Activated naive CD4-positive, alpha-beta T cell treated with anti-CD3 and anti-CD28 coated beads, Interleukin-2, amount 10 ng/mL, durations not matched to agents 7 days and 5 days (primary cell): ENCODE measurements around the gene SF1.

Experiments used
- CTCF ChIA-PET: fragments of 350-600 bp; sonication (Branson Sonifier 250); formaldehyde crosslinking; loops from one replicate; lab custom pipeline; 2021; ENCODE audit warnings: antibody characterized with exemption; lab: Charles Lee
- DNase-seq: peaks from one replicate; pipeline ENCODE4 v3.0.0-alpha.2; 2020
- H3K27ac Mint-ChIP-seq: one replicate; pipeline ENCODE4 v1.8.0; 2021; ENCODE audit warnings: mild to moderate bottlenecking, moderate library complexity, mixed read lengths
- H3K27me3 Mint-ChIP-seq: one replicate; pipeline ENCODE4 v1.8.0; 2021; ENCODE audit warnings: mild to moderate bottlenecking, mixed read lengths
- H3K36me3 Mint-ChIP-seq: one replicate; pipeline ENCODE4 v1.8.0; 2021; ENCODE audit warnings: mixed read lengths
- H3K4me1 Mint-ChIP-seq: one replicate; pipeline ENCODE4 v1.8.0; 2021; ENCODE audit warnings: mixed read lengths
- H3K4me3 Mint-ChIP-seq: one replicate; pipeline ENCODE4 v1.8.0; 2021; ENCODE audit warnings: mild to moderate bottlenecking, moderate library complexity, mixed read lengths
- H3K9me3 Mint-ChIP-seq: one replicate; pipeline ENCODE4 v1.8.0; 2021; ENCODE audit warnings: mixed read lengths

The SF1 gene

DNA sequence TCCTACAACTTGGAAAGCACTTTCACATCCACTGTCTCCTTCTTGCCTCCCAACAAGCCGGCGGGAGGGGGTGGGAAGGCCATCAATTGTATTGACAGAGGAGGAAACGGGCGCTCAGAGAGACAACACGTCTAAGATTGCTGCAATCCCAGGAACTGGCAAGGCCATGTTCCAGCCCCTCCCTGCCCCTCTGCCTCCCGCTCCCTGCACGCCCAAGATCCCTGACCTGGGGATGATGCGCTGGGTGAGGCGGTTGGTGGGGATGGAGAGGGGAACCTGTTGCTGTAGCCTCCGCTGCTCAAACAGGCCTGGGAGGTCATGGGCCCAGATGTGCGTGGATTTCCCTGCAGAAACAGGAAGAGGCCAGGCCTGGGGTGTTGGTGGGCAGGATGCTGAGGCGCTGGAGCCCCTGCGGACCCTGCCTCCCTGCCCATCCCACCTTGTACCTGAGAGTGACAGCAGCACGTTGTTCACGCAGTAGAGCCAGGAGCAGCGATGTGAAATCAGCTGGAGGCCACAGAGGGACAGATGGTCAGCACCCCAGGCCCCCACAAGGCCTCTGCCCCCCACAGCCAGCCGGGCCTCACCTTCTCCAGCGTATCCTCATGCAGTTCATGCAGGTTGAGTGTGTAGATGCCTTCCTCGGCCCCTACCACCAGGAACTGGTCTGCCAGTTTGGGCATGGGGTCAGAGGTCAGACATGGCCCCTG, 17.9 kb upstream of the SF1 start:
- Mint-ChIP-seq H3K36me3 (peaks cover 43% of the 10 kb centered on the region), H3K4me3 (no peak overlapping the region), H3K27me3 (no peaks in the 10 kb centered on the region), H3K9me3 (no peaks in the 10 kb centered on the region), H3K27ac (peak overlapping the region; percentile 14), H3K4me1 (peaks cover 50% of the 10 kb centered on the region)
- CTCF ChIA-PET: no interaction called here
- DNase-seq: no peak

- H3K36me3 Mint-ChIP-seq: peaks cover 43% of the 10 kb centered on the region
- H3K27ac Mint-ChIP-seq: peak overlapping the region; percentile 87
- no peak for DNase-seq
- no peaks in the 10 kb centered on the region for H3K9me3 Mint-ChIP-seq
- peaks cover 40% of the 10 kb centered on the region for H3K4me1 Mint-ChIP-seq
- H3K4me3 Mint-ChIP-seq: no peak overlapping the region
- no peaks in the 10 kb centered on the region for H3K27me3 Mint-ChIP-seq
- CTCF ChIA-PET: interaction anchor here (1.0 to 1.4 kb wide), 2 partner anchors 9 to 90 kb away, joined by 4 read pairs; no protein-coding TSS in a partner anchor
Observed at GRCh38 chr11:64794526-64794925, 16.2 kb upstream of the SF1 start.

GRCh38 chr11:64793271-64794160, 15.2 kb upstream of the SF1 start:
- Mint-ChIP-seq H3K4me3 (no peak overlapping the region), H3K27ac (peak overlapping the region; percentile 87), H3K27me3 (no peaks in the 10 kb centered on the region), H3K9me3 (no peaks in the 10 kb centered on the region), H3K36me3 (peaks cover 43% of the 10 kb centered on the region), H3K4me1 (peaks cover 36% of the 10 kb centered on the region)
- no peak for DNase-seq
- CTCF ChIA-PET: interaction anchor here (0.6 to 1.0 kb wide), 2 partner anchors 14 to 89 kb away, joined by 3 to 4 read pairs; no protein-coding TSS in a partner anchor

DNA sequence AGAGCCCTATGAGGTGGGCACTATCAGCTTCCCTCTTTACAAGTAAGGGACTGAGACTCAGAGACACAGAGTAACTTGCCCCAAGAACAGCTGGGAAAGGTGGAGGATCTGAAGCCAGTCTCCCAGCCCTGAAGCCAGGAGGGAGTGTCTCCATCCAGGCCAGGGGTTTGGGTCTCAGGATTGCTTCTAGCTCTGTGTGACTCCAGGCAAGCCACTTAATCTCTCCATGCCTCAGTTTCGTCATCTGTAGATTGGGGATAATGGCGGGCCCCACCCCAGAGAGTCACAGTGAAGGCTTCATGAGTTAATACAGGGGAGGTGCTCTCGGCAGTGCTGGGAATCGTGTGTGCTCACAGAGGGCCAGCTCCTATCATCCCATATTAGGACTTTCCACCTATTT, 14.1 kb upstream of the SF1 start:
- no peaks in the 10 kb centered on the region for H3K27me3 Mint-ChIP-seq
- CTCF ChIA-PET: no interaction called here
- peaks cover 42% of the 10 kb centered on the region for H3K36me3 Mint-ChIP-seq
- peaks cover 39% of the 10 kb centered on the region for H3K4me1 Mint-ChIP-seq
- H3K9me3 Mint-ChIP-seq: no peaks in the 10 kb centered on the region
- H3K27ac Mint-ChIP-seq: peak overlapping the region; percentile 14
- H3K4me3 Mint-ChIP-seq: no peak overlapping the region
- DNase-seq: no peak

DNA sequence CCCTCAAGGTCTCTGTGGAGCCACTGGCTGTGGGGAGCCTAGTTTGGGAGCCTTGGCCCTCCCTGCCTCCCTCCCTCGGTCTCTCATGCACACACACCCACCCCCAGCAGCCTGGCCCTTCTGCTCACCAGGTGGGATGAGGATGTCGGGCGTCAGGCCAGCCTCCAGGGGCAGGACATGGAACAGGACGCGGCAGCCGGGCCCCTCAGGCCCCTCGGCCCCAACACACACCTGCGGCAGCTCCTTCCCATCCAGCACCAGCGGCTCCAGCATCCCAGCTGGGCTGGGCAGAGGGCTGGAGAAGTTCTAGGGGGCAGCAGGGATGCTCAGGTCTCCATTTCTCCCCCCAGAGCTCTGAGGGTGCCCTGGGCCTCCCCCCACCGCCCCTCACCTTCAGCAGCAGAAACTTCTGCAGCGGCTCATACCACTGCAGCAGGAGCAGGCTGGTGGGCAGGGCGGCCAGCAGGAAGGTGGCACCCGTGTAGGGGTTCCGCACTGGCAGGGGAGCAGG, 13.5 kb upstream of the SF1 start:
- Mint-ChIP-seq H3K27me3 (no peaks in the 10 kb centered on the region), H3K4me3 (no peak overlapping the region), H3K27ac (no peak overlapping the region), H3K9me3 (no peaks in the 10 kb centered on the region), H3K4me1 (peaks cover 39% of the 10 kb centered on the region), H3K36me3 (peaks cover 43% of the 10 kb centered on the region)
- DNase-seq: no peak
- CTCF ChIA-PET: no interaction called here

- Mint-ChIP-seq H3K27ac (peak overlapping the region; percentile 39), H3K27me3 (no peaks in the 10 kb centered on the region), H3K4me1 (peaks cover 27% of the 10 kb centered on the region), H3K36me3 (peaks cover 40% of the 10 kb centered on the region), H3K4me3 (no peak overlapping the region), H3K9me3 (no peaks in the 10 kb centered on the region)
- DNase-seq: no peak
- CTCF ChIA-PET: interaction anchor here (0.8 kb wide), 1 partner anchor 12 kb away, joined by 3 read pairs; the partner anchor contains the start of gene SF1
Observed at GRCh38 chr11:64790205-64791095, 12.1 kb upstream of the SF1 start.

- Mint-ChIP-seq H3K36me3 (peaks cover 34% of the 10 kb centered on the region), H3K27me3 (no peaks in the 10 kb centered on the region), H3K4me3 (no peak overlapping the region), H3K27ac (no peak overlapping the region), H3K9me3 (no peaks in the 10 kb centered on the region), H3K4me1 (peaks cover 22% of the 10 kb centered on the region)
- no peak for DNase-seq
- CTCF ChIA-PET: no interaction called here
Observed at GRCh38 chr11:64789331-64790204, 11.2 kb upstream of the SF1 start.

DNA sequence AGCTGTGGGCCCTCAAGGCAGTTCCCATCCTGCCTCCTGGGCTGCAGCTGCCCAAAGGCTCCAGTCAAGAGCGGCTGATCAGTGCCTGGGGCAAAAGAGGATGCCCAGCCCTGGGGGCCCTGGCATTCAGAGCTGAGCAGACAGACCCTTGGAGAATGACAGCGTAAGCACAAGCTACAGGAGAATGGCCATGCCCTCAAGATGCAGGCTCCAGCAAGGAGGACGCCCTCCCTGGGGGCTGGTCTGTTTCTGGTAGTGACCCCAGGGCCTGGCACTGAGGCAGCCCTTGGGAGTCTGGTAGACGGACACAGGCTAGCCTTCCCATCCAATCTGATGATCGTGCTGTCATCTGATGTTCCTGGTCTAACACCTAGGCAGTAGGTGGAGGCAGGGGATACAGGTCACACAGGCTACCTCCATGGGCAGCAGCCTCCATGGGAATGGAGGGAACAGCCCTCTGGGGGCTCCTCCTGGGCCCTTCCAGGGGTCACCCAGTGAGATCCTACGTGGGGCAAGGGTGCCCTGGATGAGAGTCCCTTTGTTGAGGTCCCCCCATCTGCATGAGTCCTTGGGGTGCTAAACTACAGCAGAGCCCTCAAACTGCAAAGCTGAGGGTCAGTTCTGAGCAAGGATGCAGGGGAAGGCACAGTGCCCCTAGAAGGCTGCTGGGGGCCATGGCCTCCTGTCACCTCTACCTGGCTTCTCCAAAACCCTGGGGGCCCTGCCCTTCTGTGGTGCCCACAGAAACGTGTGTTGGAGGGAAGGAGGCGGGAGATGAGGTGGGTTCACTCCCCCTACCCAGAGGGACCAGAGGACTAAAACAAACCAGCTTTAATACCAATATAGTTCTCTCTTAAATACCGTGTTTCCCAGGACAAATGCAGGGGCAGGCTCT, 10.2 kb upstream of the SF1 start:
- no peaks in the 10 kb centered on the region for H3K9me3 Mint-ChIP-seq
- peaks cover 27% of the 10 kb centered on the region for H3K36me3 Mint-ChIP-seq
- no peak overlapping the region for H3K27ac Mint-ChIP-seq
- DNase-seq: peak; percentile 17
- no peaks in the 10 kb centered on the region for H3K27me3 Mint-ChIP-seq
- no peak overlapping the region for H3K4me3 Mint-ChIP-seq
- CTCF ChIA-PET: interaction anchor here (0.6 to 1.3 kb wide), 6 partner anchors 10 to 106 kb away, joined by 3 to 5 read pairs (median 4); partner anchors contain the start of gene MAP4K2
- H3K4me1 Mint-ChIP-seq: peaks cover 13% of the 10 kb centered on the region

- DNase-seq: peak; percentile 76
- H3K27ac Mint-ChIP-seq: peak overlapping the region; percentile 51
- H3K4me1 Mint-ChIP-seq: peaks cover 5% of the 10 kb centered on the region
- no peaks in the 10 kb centered on the region for H3K9me3 Mint-ChIP-seq
- CTCF ChIA-PET: interaction anchor here (0.6 to 1.3 kb wide), 7 partner anchors 10 to 107 kb away, joined by 3 to 5 read pairs (median 4); partner anchors contain the start of gene MAP4K2
- no peak overlapping the region for H3K4me3 Mint-ChIP-seq
- no peaks in the 10 kb centered on the region for H3K27me3 Mint-ChIP-seq
- H3K36me3 Mint-ChIP-seq: peaks cover 26% of the 10 kb centered on the region
Observed at GRCh38 chr11:64787526-64788320, 9.4 kb upstream of the SF1 start.

- DNase-seq: peak; percentile 18
- H3K4me1 Mint-ChIP-seq: peaks cover 3% of the 10 kb centered on the region
- H3K36me3 Mint-ChIP-seq: peaks cover 24% of the 10 kb centered on the region
- no peaks in the 10 kb centered on the region for H3K9me3 Mint-ChIP-seq
- CTCF ChIA-PET: interaction anchor here (1.0 to 1.1 kb wide), 2 partner anchors 101 to 529 kb away, joined by 3 read pairs; no protein-coding TSS in a partner anchor
- no peak overlapping the region for H3K4me3 Mint-ChIP-seq
- H3K27ac Mint-ChIP-seq: no peak overlapping the region
- H3K27me3 Mint-ChIP-seq: no peaks in the 10 kb centered on the region
Observed at GRCh38 chr11:64786308-64786707, 8.0 kb upstream of the SF1 start.

DNA sequence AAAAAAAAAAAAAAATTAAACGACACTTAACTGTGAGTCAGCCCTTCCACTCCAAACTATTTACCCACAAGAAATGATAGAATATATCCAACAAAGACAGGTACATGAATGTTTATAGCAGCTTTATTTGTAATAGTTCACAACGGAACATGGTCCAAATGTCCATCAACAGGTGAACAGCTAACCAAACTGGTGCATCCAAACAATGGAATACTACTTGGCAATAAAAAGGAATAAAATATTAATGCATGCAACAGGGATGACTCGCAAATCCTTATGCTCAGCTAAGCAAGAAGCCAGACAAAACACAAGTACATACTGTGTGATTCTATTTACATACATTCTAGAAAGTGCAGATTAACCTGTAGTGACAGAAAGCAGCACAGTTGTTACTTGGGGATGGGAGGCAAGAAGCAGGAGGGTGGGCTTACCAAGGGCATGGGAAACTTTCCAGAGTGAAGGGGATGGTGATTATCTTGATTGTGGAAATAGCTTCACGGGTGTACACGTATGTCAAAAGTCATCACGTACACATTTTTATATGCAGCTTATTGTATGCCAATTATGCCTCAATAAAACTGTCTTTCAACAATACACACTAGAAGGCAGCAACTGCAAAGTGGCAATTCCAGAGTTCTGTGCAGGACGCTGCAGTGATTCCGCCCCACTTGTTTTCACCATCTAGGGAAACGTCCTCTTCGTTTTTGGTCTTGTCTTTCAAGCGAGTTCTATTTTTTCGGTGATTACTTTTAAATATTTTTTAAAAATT, 6.7 kb upstream of the SF1 start:
- Mint-ChIP-seq H3K4me1 (peaks cover 16% of the 10 kb centered on the region), H3K36me3 (peaks cover 23% of the 10 kb centered on the region), H3K27ac (no peak overlapping the region), H3K27me3 (no peaks in the 10 kb centered on the region), H3K9me3 (no peaks in the 10 kb centered on the region), H3K4me3 (no peak overlapping the region)
- CTCF ChIA-PET: interaction anchor here (0.8 to 1.4 kb wide), 3 partner anchors 10 to 325 kb away, joined by 3 to 4 read pairs (median 4); no protein-coding TSS in a partner anchor
- no peak for DNase-seq
